SU-DHL-6 (cell line): ENCODE measurements around the gene UBXN10.

Experiments
- H2AFZ ChIP-seq: fragments of 200-600 bp; sonication (generic); 2 replicates; pipeline ENCODE4 v1.6.1; 2014; ENCODE audit warnings: low read depth, mild to moderate bottlenecking, moderate library complexity, mixed read lengths, antibody characterized with exemption, low read length; ENCODE audit not compliant: severe bottlenecking
- H3F3A ChIP-seq: fragments of 200-600 bp; shearing (Covaris generic); 2 replicates; pipeline ENCODE4 v1.6.0; 2016; ENCODE audit warnings: antibody characterized with exemption, mild to moderate bottlenecking; ENCODE audit not compliant: insufficient read depth
- H3K27ac ChIP-seq: fragments of 200-600 bp; sonication (generic); 2 replicates; pipeline ENCODE4 v1.5.1; 2016; ENCODE audit warnings: low read depth, mild to moderate bottlenecking, low read length, moderate library complexity, mixed read lengths
- H3K27me3 ChIP-seq: fragments of 200-600 bp; sonication (generic), shearing (Covaris generic); 2 replicates; pipeline ENCODE4 v1.6.0; 2014; ENCODE audit warnings: mild to moderate bottlenecking, low read length
- H3K36me3 ChIP-seq: fragments of 200-600 bp; sonication (generic); 2 replicates; pipeline ENCODE4 v1.6.1; 2014; ENCODE audit warnings: mild to moderate bottlenecking, low read length, mixed read lengths
- H3K4me2 ChIP-seq: fragments of 300-600, 200-600 bp; shearing (Covaris generic), sonication (generic); 2 replicates; pipeline ENCODE4 v1.6.0; 2014; ENCODE audit warnings: low read length, low read depth, mild to moderate bottlenecking; ENCODE audit not compliant: poor library complexity, severe bottlenecking
- H3K4me3 ChIP-seq: fragments of 200-600 bp; sonication (generic); 2 replicates; pipeline ENCODE4 v1.5.1; 2014; ENCODE audit warnings: antibody characterized with exemption, low read length, mild to moderate bottlenecking, mixed read lengths; ENCODE audit not compliant: insufficient read depth, poor library complexity, severe bottlenecking
- H3K79me2 ChIP-seq: fragments of 200-600 bp; sonication (generic); 2 replicates; pipeline ENCODE4 v1.6.1; 2014; ENCODE audit warnings: mild to moderate bottlenecking, low read length, moderate library complexity; ENCODE audit not compliant: insufficient read depth
- H3K9ac ChIP-seq: fragments of 200-600 bp; sonication (generic); 2 replicates; pipeline ENCODE4 v1.7.0; 2014; ENCODE audit warnings: mild to moderate bottlenecking, low read length
- H3K9me2 ChIP-seq: fragments of 200-600 bp; sonication (generic); replicated peaks from 2 replicates; pipeline ENCODE4 v1.6.1; 2014; ENCODE audit warnings: low read length; ENCODE audit not compliant: insufficient read depth
- H3K9me3 ChIP-seq: fragments of 200-600 bp; sonication (generic); 2 replicates; pipeline ENCODE4 v1.6.1; 2014; ENCODE audit warnings: low read length, mixed read lengths; ENCODE audit not compliant: insufficient read depth
- H4K20me1 ChIP-seq: fragments of 200-600 bp; sonication (generic); 2 replicates; pipeline ENCODE4 v1.6.1; 2014; ENCODE audit warnings: low read depth, mild to moderate bottlenecking, antibody characterized with exemption, low read length, moderate library complexity, mixed read lengths
- EZH2phosphoT487 ChIP-seq: fragments of 200-600 bp; sonication (generic), shearing (Covaris generic); conservative IDR thresholded peaks from 2 replicates; pipeline ENCODE4 v1.6.1; 2018; ENCODE audit warnings: mild to moderate bottlenecking, antibody characterized with exemption, low read length, moderate library complexity, mixed read lengths
- TF ChIP-seq, protein P1 (sequence below): fragments of 200-600 bp; sonication (generic); IDR thresholded peaks from one replicate; pipeline ENCODE4 v1.5.1; 2017; ENCODE audit warnings: antibody characterized with exemption, mild to moderate bottlenecking, low read length, moderate library complexity; ENCODE audit not compliant: insufficient read depth, poor library complexity, severe bottlenecking

UBXN10 gene

DNA sequence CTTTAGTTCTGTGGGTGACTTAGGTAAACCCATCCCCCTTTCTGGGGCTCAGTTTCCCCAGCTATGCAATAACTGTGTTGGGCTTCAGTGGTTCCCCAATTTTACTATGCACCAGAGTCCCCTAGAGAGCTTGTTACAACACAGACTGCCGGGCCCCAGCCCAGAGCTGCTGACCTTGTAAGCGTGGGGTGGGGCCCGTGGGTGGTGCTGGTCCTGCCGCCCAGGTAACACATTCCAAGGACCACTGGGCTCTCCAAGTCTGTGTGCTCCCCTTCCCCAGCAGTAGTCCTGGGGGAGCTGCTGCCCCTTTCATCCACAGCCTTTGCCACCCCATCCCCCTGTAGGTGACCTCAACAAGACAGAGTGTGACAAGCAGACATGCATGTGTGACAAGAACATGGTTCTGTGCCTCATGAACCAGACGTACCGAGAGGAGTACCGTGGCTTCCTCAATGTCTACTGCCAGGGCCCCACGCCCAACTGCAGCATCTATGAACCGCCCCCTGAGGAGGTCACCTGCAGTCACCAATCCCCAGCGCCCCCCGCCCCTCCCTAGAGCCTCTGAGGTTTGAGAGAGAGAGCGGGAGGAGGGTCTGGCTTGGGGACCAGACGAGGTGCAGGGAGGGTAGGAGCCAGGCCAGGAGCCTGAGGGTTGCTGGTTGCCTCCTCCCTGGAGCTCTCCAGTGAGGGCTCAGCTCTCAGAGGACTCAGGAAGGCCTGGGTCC, 37.9 kb upstream of the UBXN10 start:
- TF ChIP-seq, protein P1, sequence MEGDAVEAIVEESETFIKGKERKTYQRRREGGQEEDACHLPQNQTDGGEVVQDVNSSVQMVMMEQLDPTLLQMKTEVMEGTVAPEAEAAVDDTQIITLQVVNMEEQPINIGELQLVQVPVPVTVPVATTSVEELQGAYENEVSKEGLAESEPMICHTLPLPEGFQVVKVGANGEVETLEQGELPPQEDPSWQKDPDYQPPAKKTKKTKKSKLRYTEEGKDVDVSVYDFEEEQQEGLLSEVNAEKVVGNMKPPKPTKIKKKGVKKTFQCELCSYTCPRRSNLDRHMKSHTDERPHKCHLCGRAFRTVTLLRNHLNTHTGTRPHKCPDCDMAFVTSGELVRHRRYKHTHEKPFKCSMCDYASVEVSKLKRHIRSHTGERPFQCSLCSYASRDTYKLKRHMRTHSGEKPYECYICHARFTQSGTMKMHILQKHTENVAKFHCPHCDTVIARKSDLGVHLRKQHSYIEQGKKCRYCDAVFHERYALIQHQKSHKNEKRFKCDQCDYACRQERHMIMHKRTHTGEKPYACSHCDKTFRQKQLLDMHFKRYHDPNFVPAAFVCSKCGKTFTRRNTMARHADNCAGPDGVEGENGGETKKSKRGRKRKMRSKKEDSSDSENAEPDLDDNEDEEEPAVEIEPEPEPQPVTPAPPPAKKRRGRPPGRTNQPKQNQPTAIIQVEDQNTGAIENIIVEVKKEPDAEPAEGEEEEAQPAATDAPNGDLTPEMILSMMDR: no peak
- TF ChIP-seq EZH2phosphoT487: no peak
- Histone ChIP-seq H3F3A (no peaks in the 10 kb centered on the region), H3K9me3 (no peaks in the 10 kb centered on the region), H3K4me2 (no peak overlapping the region), H3K9ac (no peak overlapping the region), H3K9me2 (no peaks in the 10 kb centered on the region), H3K79me2 (no peaks in the 10 kb centered on the region), H4K20me1 (no peaks in the 10 kb centered on the region), H3K27me3 (no peaks in the 10 kb centered on the region), H3K27ac (no peak overlapping the region), H3K4me3 (no peak overlapping the region), H3K36me3 (no peaks in the 10 kb centered on the region), H2AFZ (no peak overlapping the region)

DNA sequence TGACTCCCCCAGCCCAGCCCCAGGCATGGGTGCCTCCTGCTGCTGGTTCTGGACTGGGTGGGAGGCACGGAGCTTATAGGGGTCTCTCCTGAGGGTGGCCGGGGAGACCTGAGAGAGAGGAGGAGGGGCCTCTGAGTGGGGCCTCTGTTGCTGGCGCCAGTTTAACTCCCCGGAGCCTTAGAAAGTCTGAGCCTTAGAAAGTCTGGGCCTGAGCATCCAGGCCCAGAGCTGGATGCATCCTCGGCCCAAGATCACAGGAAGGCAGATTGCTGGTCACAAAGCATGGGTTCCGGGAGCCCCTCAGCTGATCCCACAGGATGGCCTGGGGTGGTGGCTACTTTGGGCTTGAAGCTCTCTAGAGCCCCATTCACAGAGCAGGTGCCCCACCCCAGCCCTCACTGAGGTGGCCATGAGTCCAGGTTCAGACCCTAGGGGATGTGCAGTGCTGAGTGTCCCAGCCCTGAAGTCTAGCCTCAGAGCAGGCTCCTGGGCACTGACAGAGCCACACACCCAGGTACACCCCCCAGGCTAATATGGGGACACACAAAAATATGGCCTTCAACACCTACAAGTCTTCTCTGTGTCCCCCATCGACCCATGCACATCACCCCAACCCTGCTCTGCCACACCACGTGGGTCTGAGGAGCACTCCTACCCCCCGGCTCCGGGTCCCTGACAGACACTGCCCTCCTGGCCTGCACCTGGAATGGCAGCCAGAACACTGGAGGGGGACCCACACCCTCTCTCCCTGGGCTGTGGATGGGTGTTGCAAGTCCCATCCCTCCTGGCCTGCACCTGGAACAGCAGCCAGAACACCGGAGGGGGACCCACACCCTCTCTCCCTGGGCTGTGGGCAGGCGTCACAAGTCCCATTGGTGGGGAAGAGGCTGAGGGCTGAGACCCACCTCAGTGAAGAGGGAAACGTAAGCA, 37.1 kb upstream of the UBXN10 start:
- Histone ChIP-seq H3K4me2 (no peak overlapping the region), H3K9me2 (no peaks in the 10 kb centered on the region), H3K9me3 (no peaks in the 10 kb centered on the region), H3K9ac (no peak overlapping the region), H3K27ac (no peak overlapping the region), H3K27me3 (no peaks in the 10 kb centered on the region), H3K4me3 (no peak overlapping the region), H4K20me1 (no peaks in the 10 kb centered on the region), H3F3A (no peaks in the 10 kb centered on the region), H3K36me3 (no peaks in the 10 kb centered on the region), H3K79me2 (no peaks in the 10 kb centered on the region), H2AFZ (no peak overlapping the region)
- TF ChIP-seq, protein P1: no peak
- no peak for TF ChIP-seq EZH2phosphoT487

GRCh38 chr1:20149601-20150325, 36.1 kb upstream of the UBXN10 start:
- no peaks in the 10 kb centered on the region for H3K36me3 ChIP-seq
- no peak overlapping the region for H3K9ac ChIP-seq
- no peak overlapping the region for H3K4me3 ChIP-seq
- H3K79me2 ChIP-seq: no peaks in the 10 kb centered on the region
- no peaks in the 10 kb centered on the region for H4K20me1 ChIP-seq
- TF ChIP-seq EZH2phosphoT487: no peak
- TF ChIP-seq, protein P1: no peak
- H2AFZ ChIP-seq: no peak overlapping the region
- H3K4me2 ChIP-seq: no peak overlapping the region
- H3K9me3 ChIP-seq: no peaks in the 10 kb centered on the region
- no peaks in the 10 kb centered on the region for H3K27me3 ChIP-seq
- no peak overlapping the region for H3K27ac ChIP-seq
- H3K9me2 ChIP-seq: no peaks in the 10 kb centered on the region
- H3F3A ChIP-seq: no peaks in the 10 kb centered on the region
